ENCODE measurements around the gene TMEM150B.

TMEM150B gene

DNA sequence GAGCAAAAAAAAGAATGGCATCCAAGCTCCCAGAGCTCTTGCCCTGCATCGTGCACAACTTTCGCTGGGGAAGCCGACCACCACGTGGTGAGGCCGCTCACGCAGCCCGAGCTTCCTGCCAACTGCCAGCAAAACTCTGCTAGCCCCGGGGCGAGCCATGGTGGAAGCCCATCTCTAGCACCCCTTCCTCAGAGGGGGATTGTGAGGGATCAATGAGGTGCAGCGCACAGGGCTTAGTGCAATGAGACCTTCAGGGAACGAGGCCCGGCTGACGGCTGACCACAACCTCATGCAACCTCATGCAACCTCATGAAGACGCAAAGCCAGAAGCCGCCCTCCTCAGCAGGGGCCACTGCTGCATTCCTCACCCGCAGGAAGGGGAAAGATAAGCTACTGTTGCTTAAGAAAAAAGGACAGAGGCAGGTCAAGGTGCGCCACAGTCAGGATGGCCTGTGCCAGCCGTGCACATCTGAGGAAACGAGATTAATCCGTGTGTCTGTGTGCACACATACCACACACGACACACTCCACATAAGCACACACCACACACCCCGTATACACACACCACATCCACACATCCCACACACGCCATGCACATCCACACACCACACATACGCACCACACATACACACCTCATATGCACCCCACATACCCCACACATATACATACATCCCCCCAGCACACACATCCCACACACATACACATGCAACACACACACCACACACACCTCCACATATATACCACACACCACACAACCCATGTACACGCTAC, 54.8 kb downstream of the TMEM150B start:
- Histone ChIP-seq H3K4me3 (ENCODE audit: insufficient read depth in 1 of 2, low read depth in 1 of 2, low read length in 2 of 2) (no peak overlapping the region), H2BK5ac (ENCODE audit: low read depth, low read length, poor library complexity, severe bottlenecking) (no peak overlapping the region), H2AK5ac (ENCODE audit: low read length, severe bottlenecking) (no peak overlapping the region), H2BK12ac (ENCODE audit: low read length in 2 of 2) (no peak overlapping the region), H3K9ac (ENCODE audit: low read length) (no peak overlapping the region), H3K14ac (ENCODE audit: low read length in 2 of 2) (no peak overlapping the region), H3K36me3 (ENCODE audit: control insufficient read depth in 1 of 2, insufficient read depth in 2 of 2, low read depth in 1 of 2, low read length in 2 of 2) (peaks cover 30 to 56% of the 10 kb centered on the region in 2 experiments), H3K27ac (ENCODE audit: low read length, poor library complexity, severe bottlenecking) (no peak overlapping the region), H4K91ac (ENCODE audit: low read length) (no peak overlapping the region), H2AFZ (ENCODE audit: low read depth, low read length) (no peak overlapping the region), H4K8ac (ENCODE audit: low read length) (no peak overlapping the region), H3K27me3 (ENCODE audit: control insufficient read depth in 1 of 2, insufficient read depth in 1 of 2, low read length in 2 of 2) (no peaks in the 10 kb centered on the region), H3K23ac (ENCODE audit: low read length in 2 of 2) (no peak overlapping the region), H3K4me2 (ENCODE audit: low read length, poor library complexity, severe bottlenecking) (no peak overlapping the region), H3K9me3 (ENCODE audit: control insufficient read depth, low read length) (no peaks in the 10 kb centered on the region), H2BK15ac (ENCODE audit: low read depth, poor library complexity, severe bottlenecking) (no peak overlapping the region), H3K18ac (ENCODE audit: low read depth in 1 of 2, low read length in 2 of 2) (no peak overlapping the region), H3K79me1 (replicated peaks; ENCODE audit: low read length, poor library complexity, severe bottlenecking) (peaks cover 38% of the 10 kb centered on the region), H3K4ac (ENCODE audit: low read depth in 1 of 2, low read length in 2 of 2) (no peak overlapping the region), H2BK120ac (ENCODE audit: low read depth, low read length) (no peak overlapping the region), H3K4me1 (ENCODE audit: control insufficient read depth, insufficient read depth, low read depth, low read length) (peaks cover 2% of the 10 kb centered on the region)
- 90% methylated on average over 25 of the region's 25 CpGs for WGBS
- no peak for DNase-seq

- Histone ChIP-seq H3K23ac (ENCODE audit: low read length in 2 of 2) (no peak overlapping the region), H3K9me3 (ENCODE audit: control insufficient read depth, low read length) (no peaks in the 10 kb centered on the region), H2AFZ (ENCODE audit: low read depth, low read length) (no peak overlapping the region), H3K79me1 (replicated peaks; ENCODE audit: low read length, poor library complexity, severe bottlenecking) (peaks cover 31% of the 10 kb centered on the region), H2BK5ac (ENCODE audit: low read depth, low read length, poor library complexity, severe bottlenecking) (no peak overlapping the region), H4K8ac (ENCODE audit: low read length) (no peak overlapping the region), H2BK12ac (ENCODE audit: low read length in 2 of 2) (no peak overlapping the region), H3K36me3 (ENCODE audit: control insufficient read depth in 1 of 2, insufficient read depth in 2 of 2, low read depth in 1 of 2, low read length in 2 of 2) (peaks cover 24 to 55% of the 10 kb centered on the region in 2 experiments), H4K91ac (ENCODE audit: low read length) (no peak overlapping the region), H2AK5ac (ENCODE audit: low read length, severe bottlenecking) (no peak overlapping the region), H3K27ac (ENCODE audit: low read length, poor library complexity, severe bottlenecking) (no peak overlapping the region), H3K27me3 (ENCODE audit: control insufficient read depth in 1 of 2, insufficient read depth in 1 of 2, low read length in 2 of 2) (no peaks in the 10 kb centered on the region), H2BK120ac (ENCODE audit: low read depth, low read length) (no peak overlapping the region), H3K14ac (ENCODE audit: low read length in 2 of 2) (no peak overlapping the region), H3K4me3 (ENCODE audit: insufficient read depth in 1 of 2, low read depth in 1 of 2, low read length in 2 of 2) (no peak overlapping the region), H3K4me1 (ENCODE audit: control insufficient read depth, insufficient read depth, low read depth, low read length) (peaks cover 3% of the 10 kb centered on the region), H3K9ac (ENCODE audit: low read length) (no peak overlapping the region), H3K18ac (ENCODE audit: low read depth in 1 of 2, low read length in 2 of 2) (no peak overlapping the region), H3K4ac (ENCODE audit: low read depth in 1 of 2, low read length in 2 of 2) (no peak overlapping the region), H2BK15ac (ENCODE audit: low read depth, poor library complexity, severe bottlenecking) (no peak overlapping the region), H3K4me2 (ENCODE audit: low read length, poor library complexity, severe bottlenecking) (no peak overlapping the region)
- no peak for DNase-seq
- 95% methylated on average over 8 of the region's 8 CpGs for WGBS
Measured at GRCh38 chr19:55269299-55269698, 55.8 kb downstream of the TMEM150B start.

GRCh38 chr19:55266840-55267239, 58.3 kb downstream of the TMEM150B start:
- H3K23ac ChIP-seq (ENCODE audit: low read length in 2 of 2) = no peak overlapping the region
- no peak overlapping the region for H2AK5ac ChIP-seq (ENCODE audit: low read length, severe bottlenecking)
- H3K27ac ChIP-seq (ENCODE audit: low read length, poor library complexity, severe bottlenecking) = no peak overlapping the region
- no peak overlapping the region for H3K14ac ChIP-seq (ENCODE audit: low read length in 2 of 2)
- no peak overlapping the region for H3K18ac ChIP-seq (ENCODE audit: low read depth in 1 of 2, low read length in 2 of 2)
- no peak overlapping the region for H4K8ac ChIP-seq (ENCODE audit: low read length)
- H3K9ac ChIP-seq (ENCODE audit: low read length) = no peak overlapping the region
- H3K4me2 ChIP-seq (ENCODE audit: low read length, poor library complexity, severe bottlenecking) = no peak overlapping the region
- H3K4ac ChIP-seq (ENCODE audit: low read depth in 1 of 2, low read length in 2 of 2) = no peak overlapping the region
- no peak overlapping the region for H2AFZ ChIP-seq (ENCODE audit: low read depth, low read length)
- no peak overlapping the region for H2BK12ac ChIP-seq (ENCODE audit: low read length in 2 of 2)
- no peak overlapping the region for H2BK15ac ChIP-seq (ENCODE audit: low read depth, poor library complexity, severe bottlenecking)
- no peak overlapping the region for H3K4me3 ChIP-seq (ENCODE audit: insufficient read depth in 1 of 2, low read depth in 1 of 2, low read length in 2 of 2)
- peaks cover 21 to 43% of the 10 kb centered on the region in 2 experiments for H3K36me3 ChIP-seq (ENCODE audit: control insufficient read depth in 1 of 2, insufficient read depth in 2 of 2, low read depth in 1 of 2, low read length in 2 of 2)
- H3K9me3 ChIP-seq (ENCODE audit: control insufficient read depth, low read length) = no peaks in the 10 kb centered on the region
- no peak overlapping the region for H4K91ac ChIP-seq (ENCODE audit: low read length)
- DNase-seq = no peak
- no peaks in the 10 kb centered on the region for H3K27me3 ChIP-seq (ENCODE audit: control insufficient read depth in 1 of 2, insufficient read depth in 1 of 2, low read length in 2 of 2)
- H2BK120ac ChIP-seq (ENCODE audit: low read depth, low read length) = no peak overlapping the region
- WGBS = 95% methylated on average over 4 of the region's 4 CpGs
- H3K79me1 ChIP-seq (replicated peaks; ENCODE audit: low read length, poor library complexity, severe bottlenecking) = peaks cover 25% of the 10 kb centered on the region
- peaks cover 1% of the 10 kb centered on the region for H3K4me1 ChIP-seq (ENCODE audit: control insufficient read depth, insufficient read depth, low read depth, low read length)
- H2BK5ac ChIP-seq (ENCODE audit: low read depth, low read length, poor library complexity, severe bottlenecking) = no peak overlapping the region

DNA sequence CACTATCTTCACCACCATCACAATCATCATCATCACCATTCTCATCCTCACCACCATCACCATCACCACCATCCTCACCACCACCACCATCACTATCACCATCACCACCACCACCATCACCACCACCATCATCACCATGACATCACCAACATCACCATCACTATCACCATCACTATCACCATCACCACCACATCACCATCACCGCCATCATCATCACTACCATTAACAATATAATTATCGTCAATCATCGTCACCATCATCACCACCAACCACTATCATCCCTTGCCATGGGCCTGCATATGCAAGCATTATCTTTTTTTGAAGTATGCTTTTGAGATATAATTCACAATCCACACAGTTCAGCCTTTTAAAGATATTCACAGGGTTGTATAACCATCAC, 58.7 kb downstream of the TMEM150B start:
- H3K27me3 ChIP-seq (ENCODE audit: control insufficient read depth in 1 of 2, insufficient read depth in 1 of 2, low read length in 2 of 2) = no peaks in the 10 kb centered on the region
- no peaks in the 10 kb centered on the region for H3K9me3 ChIP-seq (ENCODE audit: control insufficient read depth, low read length)
- H3K4me2 ChIP-seq (ENCODE audit: low read length, poor library complexity, severe bottlenecking) = no peak overlapping the region
- H3K27ac ChIP-seq (ENCODE audit: low read length, poor library complexity, severe bottlenecking) = no peak overlapping the region
- no peak overlapping the region for H4K8ac ChIP-seq (ENCODE audit: low read length)
- no peak overlapping the region for H3K4me3 ChIP-seq (ENCODE audit: insufficient read depth in 1 of 2, low read depth in 1 of 2, low read length in 2 of 2)
- no peak overlapping the region for H2AFZ ChIP-seq (ENCODE audit: low read depth, low read length)
- WGBS = 85% methylated on average over 3 of the region's 3 CpGs
- no peak overlapping the region for H3K4ac ChIP-seq (ENCODE audit: low read depth in 1 of 2, low read length in 2 of 2)
- H3K79me1 ChIP-seq (replicated peaks; ENCODE audit: low read length, poor library complexity, severe bottlenecking) = peaks cover 25% of the 10 kb centered on the region
- no peak overlapping the region for H2BK15ac ChIP-seq (ENCODE audit: low read depth, poor library complexity, severe bottlenecking)
- no peak overlapping the region for H3K23ac ChIP-seq (ENCODE audit: low read length in 2 of 2)
- no peak overlapping the region for H2AK5ac ChIP-seq (ENCODE audit: low read length, severe bottlenecking)
- H3K4me1 ChIP-seq (ENCODE audit: control insufficient read depth, insufficient read depth, low read depth, low read length) = peaks cover 1% of the 10 kb centered on the region
- H2BK12ac ChIP-seq (ENCODE audit: low read length in 2 of 2) = no peak overlapping the region
- H4K91ac ChIP-seq (ENCODE audit: low read length) = no peak overlapping the region
- H3K14ac ChIP-seq (ENCODE audit: low read length in 2 of 2) = no peak overlapping the region
- no peak overlapping the region for H3K9ac ChIP-seq (ENCODE audit: low read length)
- no peak overlapping the region for H2BK120ac ChIP-seq (ENCODE audit: low read depth, low read length)
- H3K36me3 ChIP-seq (ENCODE audit: control insufficient read depth in 1 of 2, insufficient read depth in 2 of 2, low read depth in 1 of 2, low read length in 2 of 2) = peaks cover 18 to 43% of the 10 kb centered on the region in 2 experiments
- no peak overlapping the region for H3K18ac ChIP-seq (ENCODE audit: low read depth in 1 of 2, low read length in 2 of 2)
- no peak overlapping the region for H2BK5ac ChIP-seq (ENCODE audit: low read depth, low read length, poor library complexity, severe bottlenecking)
- DNase-seq = no peak
